ENCODE measurements around the gene BRAF. TPM values are rescaled to one million over a fixed set of nuclear protein-coding genes. Genes with fewer than 3 reads are reported as not detected.

Gene BRAF
- total RNA-seq = 22.0 and 29.3 TPM in 2 replicates

DNA sequence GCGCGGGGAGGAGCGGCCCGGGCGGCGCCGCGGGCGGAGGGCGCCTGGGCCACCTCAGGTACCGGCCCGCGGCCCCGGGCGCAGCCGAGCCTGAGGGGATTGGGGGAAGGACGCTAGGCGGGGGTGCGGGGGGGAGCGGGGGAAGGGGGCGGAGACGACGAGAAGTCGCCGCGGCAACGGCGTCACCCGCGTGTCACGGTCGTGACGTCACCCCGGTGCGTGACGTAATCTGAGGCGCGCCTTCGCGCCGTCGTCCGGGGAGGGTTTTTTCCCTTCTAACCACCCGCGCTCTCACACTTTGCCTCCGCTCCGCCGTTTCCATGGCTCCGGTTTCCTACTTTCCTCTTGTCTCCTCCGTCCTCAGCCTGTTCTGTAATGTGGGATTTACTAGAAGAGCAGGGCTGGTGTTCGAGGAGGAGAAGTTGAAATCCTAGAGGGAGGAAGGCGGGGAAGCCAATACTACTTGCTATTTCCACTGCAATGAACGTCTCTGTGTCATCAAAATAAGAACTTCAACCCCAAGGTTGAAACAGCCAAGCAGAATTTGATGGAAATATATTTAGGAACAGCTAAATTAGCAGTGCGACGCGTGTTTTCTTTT lies at the start of gene BRAF:
TSS of gene BRAF (minus strand) at position 109 of the 601 bp plus-strand sequence. CDS start 226 bp downstream, outside the sequence.

DNA sequence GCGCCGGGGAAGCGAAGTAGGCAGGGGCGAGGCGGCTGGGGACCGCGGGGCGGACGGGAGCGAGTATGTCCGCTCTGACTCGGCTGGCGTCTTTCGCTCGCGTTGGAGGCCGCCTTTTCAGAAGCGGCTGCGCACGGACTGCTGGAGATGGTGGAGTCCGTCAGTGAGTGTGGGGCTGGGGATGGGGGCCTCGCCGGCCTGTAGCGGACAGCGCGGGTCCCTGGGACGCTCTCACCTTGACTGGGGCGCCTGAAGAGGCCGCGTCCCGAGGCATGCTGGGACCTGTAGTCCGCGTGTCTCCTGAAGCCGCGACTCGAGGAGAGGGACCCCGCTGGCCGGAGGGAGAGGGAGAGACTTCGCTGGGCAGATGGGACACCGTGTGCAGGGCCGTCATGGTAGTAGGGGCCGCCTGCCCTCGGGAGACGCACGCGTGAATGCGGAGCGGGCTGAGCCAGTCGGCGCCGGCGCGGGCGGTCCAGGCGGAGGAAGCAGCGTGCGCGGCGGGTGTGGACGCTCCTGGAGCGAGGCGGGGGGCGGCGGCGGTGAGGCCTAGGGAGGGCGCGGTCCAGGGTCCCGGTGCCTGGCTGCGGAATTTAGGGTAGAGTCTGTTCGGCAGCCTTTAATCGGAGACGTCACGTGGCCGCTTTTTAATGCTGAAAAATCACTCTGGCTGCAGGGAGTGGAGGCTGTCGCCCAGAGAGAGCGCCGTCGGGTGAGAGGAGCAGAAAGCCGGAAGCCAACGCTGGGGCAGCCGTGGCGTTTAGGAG lies 227.9 kb downstream of the BRAF start, which contains the start of gene NDUFB2:
TSS of gene NDUFB2 (plus strand) at position 29 of the 767 bp plus-strand sequence. CDS start at position 66, 37 bp downstream.

DNA sequence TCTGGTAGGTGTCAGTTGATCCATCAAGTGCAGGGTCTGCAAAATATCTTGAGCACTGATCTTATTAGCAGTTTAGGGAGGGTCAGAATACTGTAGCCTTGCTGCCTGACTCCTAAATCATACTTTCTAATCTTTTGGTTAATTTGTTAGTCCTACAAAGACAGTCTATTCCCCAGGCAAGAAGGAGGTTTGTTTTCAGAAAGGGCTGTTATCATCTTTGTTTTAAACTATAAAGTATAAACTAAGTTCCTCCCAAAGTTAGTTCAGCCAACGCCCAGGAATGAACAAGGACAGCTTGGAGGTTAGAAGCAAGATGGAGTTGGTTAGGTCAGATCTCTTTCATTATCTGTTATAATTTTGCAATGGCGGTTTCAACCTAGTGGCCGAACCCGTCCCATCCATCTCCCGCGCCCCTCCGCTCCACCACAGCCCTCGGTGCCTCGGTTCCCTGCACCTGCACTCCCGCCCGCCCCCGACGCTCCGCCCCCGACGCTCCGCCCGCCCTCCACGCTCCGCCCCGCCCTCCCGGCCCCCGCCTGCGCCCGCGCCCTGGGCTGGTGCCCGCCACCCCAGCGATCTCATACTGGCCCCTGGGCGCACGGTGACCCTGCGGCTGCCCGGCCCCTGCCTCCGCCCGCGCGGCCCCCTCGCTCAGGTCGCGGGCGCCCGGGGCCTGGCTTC lies 252.2 kb downstream of the BRAF start, which contains the start of gene ADCK2:
TSS of gene ADCK2 (plus strand) at position 564 of the 681 bp plus-strand sequence. CDS start 386 bp downstream, outside the sequence.

Small RNA genes within 50 kb of the gene (small RNA-seq; reads per million reads assigned to genes)
- not detected for gene AC006006.1
- gene RNU6-85P = not detected

Other genes starting within 250 kb of the BRAF start
- gene NDUFB2, start 228.2 kb downstream of the BRAF start, total RNA-seq = 66.9 and 76.8 TPM in 2 replicates
- 26.0 and 30.1 TPM in 2 replicates for gene MRPS33, start 90.0 kb upstream of the BRAF start, total RNA-seq
- gene TMEM178B, start 149.1 kb upstream of the BRAF start, total RNA-seq = under 0.01 and 0.73 TPM in 2 replicates

Data from subcutaneous preadipocyte (primary cell).